PC-3 (cell line): ENCODE results near the gene GCGR. TPM values are rescaled to one million over a fixed set of nuclear protein-coding genes. Genes with fewer than 3 reads are reported as not detected.
A peak's percentile ranks its signal among the peaks of the same experiment; 100 is the strongest.

ENCODE experiments used
- ATAC-seq: fragments of 200-7000 bp; cut with Tn5 transposase; 2 replicates; pipeline ENCODE4 v1.9.1; 2020; ENCODE audit warnings: mild to moderate bottlenecking, moderate library complexity
- BruUV-seq: library from RNA; stranded (reverse); fragments of 400-500 nt; replicated peaks from 2 replicates; lab custom pipeline; 2021; lab: Mats Ljungman, UMichigan
- CTCF ChIA-PET: fragments of 300-600 bp; sonication (Branson Sonifier 250); formaldehyde crosslinking; loops from one replicate; lab custom pipeline; 2022; ENCODE audit warnings: antibody characterized with exemption; lab: Charles Lee
- POLR2A ChIA-PET: fragments of 300-600 bp; sonication (Branson Sonifier 250); formaldehyde crosslinking; loops from one replicate; lab custom pipeline; 2022; ENCODE audit warnings: antibody characterized with exemption; ENCODE audit not compliant: unreplicated experiment; lab: Charles Lee
- DNase-seq: peaks from one replicate; pipeline ENCODE4 v3.0.0-alpha.2; 2015
- H2AFZ ChIP-seq: fragments of 300-600 bp; sonication (generic); 2 replicates; pipeline ENCODE4 v1.6.0; 2016; ENCODE audit warnings: antibody characterized with exemption, low read length
- H3F3A ChIP-seq: fragments of 300-600 bp; sonication (generic); one replicate; pipeline ENCODE4 v1.6.0; 2017; ENCODE audit warnings: antibody characterized with exemption, low read length, control low read depth, mild to moderate bottlenecking; ENCODE audit not compliant: unreplicated experiment
- H3K27ac ChIP-seq: fragments of 300-600 bp; sonication (generic); 2 replicates; pipeline ENCODE4 v1.5.1; 2016; ENCODE audit warnings: mild to moderate bottlenecking, low read length
- H3K27me3 ChIP-seq: fragments of 300-600 bp; sonication (generic); 2 replicates; pipeline ENCODE4 v1.6.1; 2016; ENCODE audit warnings: low read length, mixed read lengths
- H3K36me3 ChIP-seq: fragments of 300-600 bp; sonication (generic); 2 replicates; pipeline ENCODE4 v1.6.1; 2016; ENCODE audit warnings: low read depth, mixed run types, low read length, mixed read lengths
- H3K4me1 ChIP-seq: fragments of 300-600 bp; sonication (generic); 2 replicates; pipeline ENCODE4 v1.5.1; 2016; ENCODE audit warnings: low read length; ENCODE audit not compliant: insufficient read depth
- H3K4me2 ChIP-seq: fragments of 300-600 bp; sonication (generic); 2 replicates; pipeline ENCODE4 v1.6.0; 2016; ENCODE audit warnings: low read length
- H3K4me3 ChIP-seq: fragments of 300-600 bp; sonication (generic); 2 replicates; pipeline ENCODE4 v1.5.1; 2016; ENCODE audit warnings: mild to moderate bottlenecking, low read length, mixed read lengths
- H3K79me2 ChIP-seq: fragments of 300-600 bp; sonication (generic); 2 replicates; pipeline ENCODE4 v1.6.1; 2017; ENCODE audit warnings: low read length, mixed read lengths
- H3K9ac ChIP-seq: fragments of 300-600 bp; sonication (generic); 2 replicates; pipeline ENCODE4 v1.6.0; 2016; ENCODE audit warnings: mild to moderate bottlenecking, low read length
- H3K9me2 ChIP-seq: fragments of 300-600 bp; sonication (generic); replicated peaks from 2 replicates; pipeline ENCODE4 v1.6.1; 2016; ENCODE audit warnings: mixed run types, low read length, mixed read lengths
- H3K9me3 ChIP-seq: fragments of 300-600 bp; sonication (generic); 2 replicates; pipeline ENCODE4 v1.6.1; 2016; ENCODE audit warnings: low read length, mixed read lengths
- H4K20me1 ChIP-seq: fragments of 300-600 bp; sonication (generic); 2 replicates; pipeline ENCODE4 v1.6.1; 2016; ENCODE audit warnings: low read length, mixed read lengths
- EZH2 ChIP-seq: fragments of 300-600 bp; sonication (generic); IDR thresholded peaks from one replicate; pipeline ENCODE4 v1.6.1; 2017; ENCODE audit warnings: antibody characterized with exemption, mild to moderate bottlenecking, low read length; ENCODE audit not compliant: unreplicated experiment
- EZH2phosphoT487 ChIP-seq: fragments of 300-600 bp; sonication (generic); IDR thresholded peaks from 2 replicates; pipeline ENCODE4 v1.6.1; 2018; ENCODE audit warnings: mild to moderate bottlenecking, antibody characterized with exemption, low read length, borderline replicate concordance
- intact Hi-C: fragments of 100-400 bp; cut with micrococcal nuclease; formaldehyde crosslinking; loops from 2 replicates; pipeline ENCODE4 v1.9.0; 2023
- total RNA-seq: library from RNA; depleted of rRNA; stranded (reverse); fragments of >200 nt; gene quantifications from 2 replicates; pipeline ENCODE4 v1.2.3, GENCODE V29; 2014
- TF ChIP-seq, protein P1 (sequence below): fragments of 300-600 bp; sonication (generic); conservative IDR thresholded peaks from 2 replicates; pipeline ENCODE4 v1.5.1; 2017; ENCODE audit warnings: antibody characterized with exemption, low read depth, mild to moderate bottlenecking, low read length

The GCGR gene
- total RNA-seq, 1 experiment from 2014 or later = 0.11 TPM

GRCh38 chr17:81858967-81859905, 55.3 kb downstream of the GCGR start:
- H3K36me3 ChIP-seq = peaks cover 27% of the 10 kb centered on the region
- peak overlapping the region; percentile 49; the same call in 1 of the 2 replicates for H3K27ac ChIP-seq
- TF ChIP-seq, protein P1, sequence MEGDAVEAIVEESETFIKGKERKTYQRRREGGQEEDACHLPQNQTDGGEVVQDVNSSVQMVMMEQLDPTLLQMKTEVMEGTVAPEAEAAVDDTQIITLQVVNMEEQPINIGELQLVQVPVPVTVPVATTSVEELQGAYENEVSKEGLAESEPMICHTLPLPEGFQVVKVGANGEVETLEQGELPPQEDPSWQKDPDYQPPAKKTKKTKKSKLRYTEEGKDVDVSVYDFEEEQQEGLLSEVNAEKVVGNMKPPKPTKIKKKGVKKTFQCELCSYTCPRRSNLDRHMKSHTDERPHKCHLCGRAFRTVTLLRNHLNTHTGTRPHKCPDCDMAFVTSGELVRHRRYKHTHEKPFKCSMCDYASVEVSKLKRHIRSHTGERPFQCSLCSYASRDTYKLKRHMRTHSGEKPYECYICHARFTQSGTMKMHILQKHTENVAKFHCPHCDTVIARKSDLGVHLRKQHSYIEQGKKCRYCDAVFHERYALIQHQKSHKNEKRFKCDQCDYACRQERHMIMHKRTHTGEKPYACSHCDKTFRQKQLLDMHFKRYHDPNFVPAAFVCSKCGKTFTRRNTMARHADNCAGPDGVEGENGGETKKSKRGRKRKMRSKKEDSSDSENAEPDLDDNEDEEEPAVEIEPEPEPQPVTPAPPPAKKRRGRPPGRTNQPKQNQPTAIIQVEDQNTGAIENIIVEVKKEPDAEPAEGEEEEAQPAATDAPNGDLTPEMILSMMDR = no peak
- TF ChIP-seq EZH2 (no peak), EZH2phosphoT487 (no peak)
- peak; percentile 24 for DNase-seq
- intact Hi-C loops = no loop called here
- H2AFZ ChIP-seq = no peak overlapping the region
- H4K20me1 ChIP-seq = peaks cover 37% of the 10 kb centered on the region
- H3K4me2 ChIP-seq = peak overlapping the region; percentile 95
- no peaks in the 10 kb centered on the region for H3K27me3 ChIP-seq
- H3K9me3 ChIP-seq = no peaks in the 10 kb centered on the region
- ATAC-seq = no peak
- peaks cover 91% of the 10 kb centered on the region for H3K79me2 ChIP-seq
- H3F3A ChIP-seq = no peaks in the 10 kb centered on the region
- CTCF ChIA-PET = interaction anchor here (0.5 kb wide), 1 partner anchor 39 kb away, joined by 3 read pairs; no protein-coding TSS in a partner anchor
- BruUV-seq = TSS peak; percentile 59
- H3K9ac ChIP-seq = peak overlapping the region; percentile 98
- H3K9me2 ChIP-seq = no peaks in the 10 kb centered on the region
- H3K4me3 ChIP-seq = peak overlapping the region; percentile 78
- POLR2A ChIA-PET = interaction anchor here (0.7 kb wide), 1 partner anchor 843 kb away, joined by 3 read pairs; no protein-coding TSS in a partner anchor
- H3K4me1 ChIP-seq = peaks cover 36% of the 10 kb centered on the region

DNA sequence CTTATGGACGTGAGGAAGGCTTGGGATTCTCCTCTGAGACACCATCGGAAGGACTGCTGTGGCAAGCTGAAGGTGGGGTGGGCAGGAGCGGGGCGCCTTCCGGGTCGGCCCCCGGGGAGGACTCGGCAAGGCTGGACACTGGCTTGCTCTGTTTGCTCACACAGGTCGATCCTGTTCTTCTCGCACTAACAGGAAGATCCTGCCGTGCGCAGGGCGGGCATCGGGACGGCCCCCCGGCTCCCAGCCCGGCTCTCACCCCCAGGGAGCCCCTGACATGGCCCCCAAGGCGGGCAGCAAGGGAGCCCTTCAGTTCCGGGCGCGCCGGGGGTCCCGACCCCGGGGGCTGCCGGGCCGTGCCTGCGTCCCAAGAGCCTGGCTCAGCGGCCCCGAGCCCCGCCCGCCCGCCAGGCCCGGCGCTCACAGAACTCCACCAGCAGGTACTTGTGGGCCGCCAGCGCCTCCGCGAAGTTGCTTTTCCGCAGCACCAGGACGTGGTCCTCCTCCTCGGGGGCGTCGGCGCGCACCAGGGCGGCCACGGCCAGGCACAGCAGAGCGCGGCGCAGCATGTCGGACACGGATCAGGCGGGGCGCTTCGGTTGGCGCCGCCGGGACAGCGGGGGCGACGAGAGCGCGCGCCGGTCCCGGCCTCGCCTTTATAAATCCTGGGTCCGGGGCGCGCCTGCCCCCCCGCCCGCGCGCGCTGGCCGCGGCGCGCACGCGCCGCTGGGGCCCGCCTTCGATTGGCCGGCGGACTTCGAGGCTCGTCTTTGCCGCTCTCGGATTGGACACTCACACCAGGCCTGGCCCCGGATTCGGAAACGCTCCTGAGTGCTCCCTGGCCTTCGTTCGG, 56.2 kb downstream of the GCGR start, which contains the start of gene P4HB:
P4HB (minus strand) TSS at position 630 of the 850 bp plus-strand sequence; CDS start at position 566, 64 bp downstream.
- H3K9me2 ChIP-seq = no peaks in the 10 kb centered on the region
- BruUV-seq = no TSS peak
- no peaks in the 10 kb centered on the region for H3F3A ChIP-seq
- peaks cover 36% of the 10 kb centered on the region for H3K4me1 ChIP-seq
- peak within 1 kb of the TSS; percentile 93 for H3K4me3 ChIP-seq
- CTCF ChIA-PET = interaction anchor here (0.7 kb wide), 1 partner anchor 198 kb away, joined by 3 read pairs; no protein-coding TSS in a partner anchor
- POLR2A ChIA-PET = interaction anchor here (0.6 kb wide), 1 partner anchor 28 kb away, joined by 4 read pairs; no protein-coding TSS in a partner anchor
- peak; percentile 83 for ATAC-seq
- H4K20me1 ChIP-seq = peaks cover 35% of the 10 kb centered on the region
- H3K9me3 ChIP-seq = no peaks in the 10 kb centered on the region
- peaks cover 89% of the 10 kb centered on the region for H3K79me2 ChIP-seq
- H2AFZ ChIP-seq = peak within 1 kb of the TSS; percentile 29
- intact Hi-C loops = loop anchor here (1.0 kb wide), 1 partner anchor 127 kb away; no protein-coding TSS in a partner anchor
- peak within 1 kb of the TSS; percentile 95 for H3K4me2 ChIP-seq
- no peaks in the 10 kb centered on the region for H3K27me3 ChIP-seq
- peak within 1 kb of the TSS; percentile 73 for H3K27ac ChIP-seq
- TF ChIP-seq EZH2phosphoT487 = no peak
- TF ChIP-seq, protein P1 = no peak
- no peak for TF ChIP-seq EZH2
- H3K9ac ChIP-seq = peak within 1 kb of the TSS; percentile 98
- H3K36me3 ChIP-seq = peaks cover 18% of the 10 kb centered on the region
- no peak for DNase-seq
